ENCODE measurements around the gene AAMDC.

GRCh38 chr11:77775936-77776335 lies 45.0 kb upstream of the AAMDC start:
- TF ChIP-seq POLR2AphosphoS5 (IDR thresholded peaks at IDR 0.05; ENCODE audit: low read depth, low read length) (no peak), POLR2A (IDR thresholded peaks at IDR 0.05; ENCODE audit: low read depth, low read length) (no peak), TAF1 (IDR thresholded peaks at IDR 0.05; ENCODE audit: low read depth, low read length) (no peak), SPI1 (IDR thresholded peaks at IDR 0.05; ENCODE audit: low read depth, low read length) (no peak), PAX5 (IDR thresholded peaks at IDR 0.05; ENCODE audit: insufficient read depth, low read length, severe bottlenecking) (no peak)
